SK-N-SH (cell line): Measurements from ENCODE around the gene LGR4. TPM values are rescaled to one million over a fixed set of nuclear protein-coding genes. Genes with fewer than 3 reads are reported as not detected.

Experiments
- CTCF ChIA-PET: fragments of 300-600, 350-600 bp; formaldehyde crosslinking; extraction: SDS; loops from one replicate; lab custom pipeline; 2021; lab: Yijun Ruan, JAX
- POLR2A ChIA-PET: fragments of 350-600 bp; sonication (Branson Sonifier 250); formaldehyde crosslinking; extraction: SDS; loops from one replicate; lab custom pipeline; 2020; ENCODE audit warnings: antibody characterized with exemption, inconsistent platforms; lab: Yijun Ruan, JAX
- DNase-seq: peaks from one replicate; pipeline ENCODE4 v3.0.0; 2012
- H2AFZ ChIP-seq: fragments of 200-600 bp; sonication (generic); 2 replicates; pipeline ENCODE4 v1.8.1; 2016; ENCODE audit warnings: antibody characterized with exemption, mild to moderate bottlenecking, low read depth
- H3F3A ChIP-seq: fragments of 200-600 bp; sonication (generic); replicated peaks from 2 replicates; pipeline ENCODE3; 2016; ENCODE audit warnings: antibody characterized with exemption, mild to moderate bottlenecking; ENCODE audit not compliant: insufficient read depth
- H3K27ac ChIP-seq, 2 experiments: fragments of 200-500 bp in 1 of 2; fragments of 200-600 bp in 1 of 2; sonication (Bioruptor generic) in 1 of 2; sonication (generic), shearing (Covaris generic) in 1 of 2; 2 replicates each; pipeline versions ENCODE4 v1.5.1 to v1.6.1; 2014 to 2016; ENCODE audit warnings: low read depth in 2 of 2, inconsistent platforms in 1 of 2, low read length in 1 of 2, mild to moderate bottlenecking in 1 of 2, mixed read lengths in 1 of 2
- H3K27me3 ChIP-seq: fragments of 200-600 bp; sonication (generic), shearing (Covaris generic); 2 replicates; pipeline ENCODE4 v1.6.1; 2016; ENCODE audit warnings: mixed run types; ENCODE audit not compliant: insufficient read depth
- H3K36me3 ChIP-seq, 2 experiments: fragments of 200-500 bp in 1 of 2; fragments of 200-600 bp in 1 of 2; sonication (Bioruptor generic) in 1 of 2; sonication (generic) in 1 of 2; replicated peaks in 1 of 2; 2 replicates each; pipeline versions ENCODE3 to v1.5.1; 2014 to 2016; ENCODE audit warnings: low read length in 1 of 2, mild to moderate bottlenecking in 1 of 2; ENCODE audit not compliant: insufficient read depth in 2 of 2, control insufficient read depth in 1 of 2
- H3K4me1 ChIP-seq, 2 experiments: fragments of 200-500 bp in 1 of 2; fragments of 200-600 bp in 1 of 2; sonication (Bioruptor generic) in 1 of 2; sonication (generic), shearing (Covaris generic) in 1 of 2; 2 replicates each; pipeline versions ENCODE4 v1.5.1 to v1.6.1; 2014 to 2016; ENCODE audit warnings: low read depth in 1 of 2, low read length in 1 of 2, mixed run types in 1 of 2; ENCODE audit not compliant: insufficient read depth in 2 of 2, control insufficient read depth in 1 of 2
- H3K4me2 ChIP-seq: fragments of 200-600 bp; sonication (generic), shearing (Covaris generic); 2 replicates; pipeline ENCODE4 v1.6.1; 2017; ENCODE audit warnings: mixed run types
- H3K4me3 ChIP-seq, 2 experiments: fragments of 200-500 bp in 1 of 2; fragments of 200-600 bp in 1 of 2; sonication (Bioruptor generic) in 1 of 2; sonication (generic), shearing (Covaris generic) in 1 of 2; 2 replicates each; pipeline versions ENCODE4 v1.5.1 to v1.8.1; 2014 to 2016; ENCODE audit warnings: low read depth in 2 of 2, inconsistent platforms in 1 of 2, low read length in 1 of 2, mild to moderate bottlenecking in 1 of 2, mixed read lengths in 1 of 2, moderate library complexity in 1 of 2
- H3K79me2 ChIP-seq: fragments of 200-600 bp; sonication (generic); 2 replicates; pipeline ENCODE4 v1.8.1; 2017; ENCODE audit warnings: mild to moderate bottlenecking; ENCODE audit not compliant: insufficient read depth
- H3K9ac ChIP-seq: fragments of 200-600 bp; sonication (generic); 2 replicates; pipeline ENCODE4 v1.6.1; 2017; ENCODE audit warnings: mixed run types
- H3K9me2 ChIP-seq: fragments of 200-600 bp; sonication (generic); 2 replicates; pipeline ENCODE4 v1.6.1; 2017; ENCODE audit warnings: mixed run types
- H3K9me3 ChIP-seq: fragments of 200-600 bp; sonication (generic); 2 replicates; pipeline ENCODE4 v1.6.1; 2017; ENCODE audit warnings: mixed run types, mild to moderate bottlenecking, moderate library complexity
- H4K20me1 ChIP-seq: fragments of 200-600 bp; sonication (generic); 2 replicates; pipeline ENCODE4 v1.6.1; 2017; ENCODE audit warnings: mild to moderate bottlenecking, mixed run types; ENCODE audit not compliant: insufficient read depth
- EZH2phosphoT487 ChIP-seq: fragments of 200-600 bp; sonication (generic); IDR thresholded peaks from 2 replicates; pipeline ENCODE4 v1.6.1; 2017; ENCODE audit warnings: low read depth, mixed run types, mild to moderate bottlenecking, antibody characterized with exemption, moderate library complexity, borderline replicate concordance
- GABPA ChIP-seq: IDR thresholded peaks from 2 replicates; pipeline ENCODE4 v1.4.0; 2012; ENCODE audit warnings: low read depth, mild to moderate bottlenecking
- JUND ChIP-seq: IDR thresholded peaks from 2 replicates; pipeline ENCODE4 v1.4.0; 2012
- MAX ChIP-seq: IDR thresholded peaks from 2 replicates; pipeline ENCODE4 v1.4.0; 2012; ENCODE audit warnings: low read depth
- MXI1 ChIP-seq: IDR thresholded peaks from 2 replicates; pipeline ENCODE4 v1.6.1; 2012; ENCODE audit warnings: mild to moderate bottlenecking, low read depth, low read length, improper control_type of control experiment
- NFIC ChIP-seq: IDR thresholded peaks from 2 replicates; pipeline ENCODE4 v1.4.0; 2012; ENCODE audit warnings: borderline replicate concordance
- NRF1 ChIP-seq: IDR thresholded peaks from 2 replicates; pipeline ENCODE4 v1.6.1; 2012; ENCODE audit warnings: low read depth, mild to moderate bottlenecking, low read length
- RCOR1 ChIP-seq: fragments of 150-350 bp; IDR thresholded peaks from 2 replicates; pipeline ENCODE4 v1.6.1; 2017; ENCODE audit warnings: antibody characterized with exemption, low read length
- REST ChIP-seq: IDR thresholded peaks from 2 replicates; pipeline ENCODE4 v1.6.1; 2012; ENCODE audit warnings: mild to moderate bottlenecking, low read depth, low read length, moderate library complexity
- RFX5 ChIP-seq: IDR thresholded peaks from 2 replicates; pipeline ENCODE4 v1.6.1; 2012; ENCODE audit warnings: mild to moderate bottlenecking, improper control_type of control experiment, low read length
- RXRA ChIP-seq: IDR thresholded peaks from 2 replicates; pipeline ENCODE4 v1.4.0; 2012; ENCODE audit warnings: low read depth, mild to moderate bottlenecking, borderline replicate concordance
- SIN3A ChIP-seq: IDR thresholded peaks from 2 replicates; pipeline ENCODE4 v1.6.1; 2012; ENCODE audit warnings: low read depth, mild to moderate bottlenecking, low read length, moderate library complexity, borderline replicate concordance
- SMC3 ChIP-seq: IDR thresholded peaks from 2 replicates; pipeline ENCODE4 v1.6.1; 2012; ENCODE audit warnings: low read depth, low read length, improper control_type of control experiment
- TAF1 ChIP-seq: IDR thresholded peaks from 2 replicates; pipeline ENCODE4 v1.6.1; 2012; ENCODE audit warnings: low read depth, mild to moderate bottlenecking, low read length, moderate library complexity, borderline replicate concordance
- YY1 ChIP-seq: IDR thresholded peaks from 2 replicates; pipeline ENCODE4 v1.4.0; 2012; ENCODE audit warnings: low read depth, mild to moderate bottlenecking
- ZBTB33 ChIP-seq: IDR thresholded peaks from 2 replicates; pipeline ENCODE4 v1.4.0; 2012; ENCODE audit warnings: low read depth, borderline replicate concordance
- polyA plus RNA-seq, 3 experiments: library from polyadenylated mRNA; depleted of rRNA; stranded (reverse); fragments of >200 nt; gene quantifications; 2 replicates each; pipeline ENCODE4 v1.2.3, GENCODE V29; 2012
- TF ChIP-seq, protein P1 (sequence below): fragments of 150-350 bp; IDR thresholded peaks from 2 replicates; pipeline ENCODE4 v1.6.1; 2016; ENCODE audit warnings: mild to moderate bottlenecking, low read depth, low read length

LGR4 gene
- polyA plus RNA-seq, 1 of the 3 experiments (the other 2 are of a cell fraction), result 2.6 TPM

GRCh38 chr11:27501100-27501499 lies 28.5 kb upstream of the LGR4 start:
- no peak overlapping the region for H2AFZ ChIP-seq
- CTCF ChIA-PET, result interaction anchor here (0.7 to 6.6 kb wide), 3 partner anchors 17 to 548 kb away, joined by 3 to 100 read pairs (median 3); no protein-coding TSS in a partner anchor

More at GRCh38 chr11:27501100-27501499, 28.5 kb upstream of the LGR4 start:
- H3K79me2 ChIP-seq, result peaks cover 65% of the 10 kb centered on the region
- H3K36me3 ChIP-seq, result peaks cover 49 to 61% of the 10 kb centered on the region in 2 experiments
- H3K27ac ChIP-seq, result no peak overlapping the region
- H3K9me2 ChIP-seq, result no peaks in the 10 kb centered on the region
- TF ChIP-seq MXI1 (no peak), RXRA (no peak), SMC3 (no peak), EZH2phosphoT487 (no peak), REST (no peak), YY1 (no peak), RFX5 (no peak), JUND (no peak), GABPA (no peak), ZBTB33 (no peak), NRF1 (no peak), TAF1 (no peak), MAX (no peak), SIN3A (no peak), NFIC (no peak), RCOR1 (no peak)
- TF ChIP-seq, protein P1, sequence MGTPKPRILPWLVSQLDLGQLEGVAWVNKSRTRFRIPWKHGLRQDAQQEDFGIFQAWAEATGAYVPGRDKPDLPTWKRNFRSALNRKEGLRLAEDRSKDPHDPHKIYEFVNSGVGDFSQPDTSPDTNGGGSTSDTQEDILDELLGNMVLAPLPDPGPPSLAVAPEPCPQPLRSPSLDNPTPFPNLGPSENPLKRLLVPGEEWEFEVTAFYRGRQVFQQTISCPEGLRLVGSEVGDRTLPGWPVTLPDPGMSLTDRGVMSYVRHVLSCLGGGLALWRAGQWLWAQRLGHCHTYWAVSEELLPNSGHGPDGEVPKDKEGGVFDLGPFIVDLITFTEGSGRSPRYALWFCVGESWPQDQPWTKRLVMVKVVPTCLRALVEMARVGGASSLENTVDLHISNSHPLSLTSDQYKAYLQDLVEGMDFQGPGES, result no peak
- DNase-seq, result no peak
- H3K4me2 ChIP-seq, result no peak overlapping the region
- no peaks in the 10 kb centered on the region for H4K20me1 ChIP-seq
- H3K4me1 ChIP-seq, result peaks cover 5 to 26% of the 10 kb centered on the region in 2 experiments; a peak in 3 of 4 replicates
- H3K4me3 ChIP-seq, result no peak overlapping the region
- H3K27me3 ChIP-seq, result no peaks in the 10 kb centered on the region
- POLR2A ChIA-PET, result no interaction called here
- no peaks in the 10 kb centered on the region for H3K9me3 ChIP-seq
- peaks cover 27% of the 10 kb centered on the region for H3F3A ChIP-seq
- no peak overlapping the region for H3K9ac ChIP-seq
